Measurements from ENCODE around the gene SMYD3. TPM values are rescaled to one million over a fixed set of nuclear protein-coding genes. Genes with fewer than 3 reads are reported as not detected.

The SMYD3 gene
- total RNA-seq, 1 donor from 2014 or later = 35.4 TPM

DNA sequence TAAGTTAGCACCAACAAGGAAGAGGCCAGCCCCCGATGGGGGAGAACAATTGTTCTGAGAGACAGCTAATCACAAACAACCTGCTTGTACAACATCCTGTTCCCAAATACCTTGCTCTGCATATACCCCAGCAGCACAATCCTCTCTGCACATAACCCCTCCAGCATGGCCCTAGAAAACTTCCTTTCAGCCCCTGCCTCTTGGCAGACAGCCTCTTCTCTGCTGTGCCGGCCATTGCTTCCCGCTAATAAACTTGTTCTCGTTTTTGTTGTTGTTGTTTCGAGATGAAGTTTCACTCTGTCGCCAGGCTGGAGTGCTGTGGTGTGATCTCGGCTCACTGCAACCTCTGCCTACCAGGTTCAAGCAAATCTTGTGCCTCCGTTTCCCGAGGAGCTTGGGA, 392.7 kb downstream of the SMYD3 start:
- H3K9me3 Mint-ChIP-seq (ENCODE audit: unreplicated experiment) = no peaks in the 10 kb centered on the region
- H3K4me1 Mint-ChIP-seq (ENCODE audit: low read depth, unreplicated experiment) = no peaks in the 10 kb centered on the region
- H3K4me3 Mint-ChIP-seq (ENCODE audit: unreplicated experiment) = no peak overlapping the region
- TF ChIP-seq, protein P1, sequence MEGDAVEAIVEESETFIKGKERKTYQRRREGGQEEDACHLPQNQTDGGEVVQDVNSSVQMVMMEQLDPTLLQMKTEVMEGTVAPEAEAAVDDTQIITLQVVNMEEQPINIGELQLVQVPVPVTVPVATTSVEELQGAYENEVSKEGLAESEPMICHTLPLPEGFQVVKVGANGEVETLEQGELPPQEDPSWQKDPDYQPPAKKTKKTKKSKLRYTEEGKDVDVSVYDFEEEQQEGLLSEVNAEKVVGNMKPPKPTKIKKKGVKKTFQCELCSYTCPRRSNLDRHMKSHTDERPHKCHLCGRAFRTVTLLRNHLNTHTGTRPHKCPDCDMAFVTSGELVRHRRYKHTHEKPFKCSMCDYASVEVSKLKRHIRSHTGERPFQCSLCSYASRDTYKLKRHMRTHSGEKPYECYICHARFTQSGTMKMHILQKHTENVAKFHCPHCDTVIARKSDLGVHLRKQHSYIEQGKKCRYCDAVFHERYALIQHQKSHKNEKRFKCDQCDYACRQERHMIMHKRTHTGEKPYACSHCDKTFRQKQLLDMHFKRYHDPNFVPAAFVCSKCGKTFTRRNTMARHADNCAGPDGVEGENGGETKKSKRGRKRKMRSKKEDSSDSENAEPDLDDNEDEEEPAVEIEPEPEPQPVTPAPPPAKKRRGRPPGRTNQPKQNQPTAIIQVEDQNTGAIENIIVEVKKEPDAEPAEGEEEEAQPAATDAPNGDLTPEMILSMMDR (IDR thresholded peaks at IDR 0.05; ENCODE audit: partially characterized antibody, unreplicated experiment) = no peak
- DNase-seq = no peak
- H3K27ac Mint-ChIP-seq (ENCODE audit: unreplicated experiment) = no peak overlapping the region
- no peaks in the 10 kb centered on the region for H3K27me3 Mint-ChIP-seq (ENCODE audit: unreplicated experiment)
- H3K36me3 Mint-ChIP-seq (ENCODE audit: unreplicated experiment) = no peaks in the 10 kb centered on the region

DNA sequence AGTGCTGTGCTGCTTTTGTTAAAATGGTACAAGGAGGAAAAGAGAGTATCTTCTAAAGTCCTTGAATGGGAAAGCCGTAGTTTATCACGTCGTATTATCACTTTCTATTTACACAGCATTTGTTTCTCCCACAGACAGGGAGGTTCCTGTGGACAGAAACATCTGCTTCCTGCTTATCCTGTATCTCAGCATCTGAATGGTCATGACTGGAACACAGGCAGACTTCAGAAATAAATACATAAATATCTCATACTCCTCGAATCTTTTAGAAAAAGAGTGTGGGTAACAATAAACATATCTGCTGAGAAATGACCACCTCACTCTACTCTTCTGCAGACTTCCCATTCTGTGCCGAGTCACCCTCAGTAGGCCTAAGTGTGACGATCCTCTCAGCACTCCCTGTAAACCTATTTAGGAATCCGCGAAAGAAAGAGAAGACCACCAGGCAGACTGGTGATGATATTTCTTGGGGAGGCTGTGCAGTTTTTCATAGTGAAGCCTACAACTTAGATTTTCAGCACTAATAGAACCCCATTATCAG, 393.5 kb downstream of the SMYD3 start:
- Mint-ChIP-seq H3K4me3 (ENCODE audit: unreplicated experiment) (no peak overlapping the region), H3K36me3 (ENCODE audit: unreplicated experiment) (no peaks in the 10 kb centered on the region), H3K9me3 (ENCODE audit: unreplicated experiment) (no peaks in the 10 kb centered on the region), H3K4me1 (ENCODE audit: low read depth, unreplicated experiment) (no peaks in the 10 kb centered on the region), H3K27ac (ENCODE audit: unreplicated experiment) (no peak overlapping the region), H3K27me3 (ENCODE audit: unreplicated experiment) (no peaks in the 10 kb centered on the region)
- TF ChIP-seq, protein P1 (IDR thresholded peaks at IDR 0.05; ENCODE audit: partially characterized antibody, unreplicated experiment) = no peak
- DNase-seq = no peak

DNA sequence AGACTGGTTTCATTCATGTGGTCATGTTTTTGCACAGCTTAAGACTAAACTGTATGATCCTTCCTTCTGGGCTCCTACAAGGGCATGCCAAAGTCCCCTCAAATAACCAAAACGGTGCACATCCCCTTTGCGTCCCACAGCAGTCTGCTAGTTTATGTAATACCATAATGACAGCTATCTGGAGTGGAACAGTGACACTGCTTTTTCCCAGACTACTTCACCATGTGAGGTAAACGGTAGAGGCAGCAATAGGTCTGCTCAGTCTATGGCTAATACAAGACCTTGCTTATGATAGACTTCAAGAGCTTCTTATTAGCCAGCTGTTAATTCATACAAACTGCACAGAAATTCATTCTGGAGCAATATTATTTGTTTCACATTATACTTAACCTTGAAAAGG, 395.5 kb downstream of the SMYD3 start:
- Mint-ChIP-seq H3K27ac (ENCODE audit: unreplicated experiment) (no peak overlapping the region), H3K27me3 (ENCODE audit: unreplicated experiment) (no peaks in the 10 kb centered on the region), H3K4me1 (ENCODE audit: low read depth, unreplicated experiment) (peaks cover 2% of the 10 kb centered on the region)

DNA sequence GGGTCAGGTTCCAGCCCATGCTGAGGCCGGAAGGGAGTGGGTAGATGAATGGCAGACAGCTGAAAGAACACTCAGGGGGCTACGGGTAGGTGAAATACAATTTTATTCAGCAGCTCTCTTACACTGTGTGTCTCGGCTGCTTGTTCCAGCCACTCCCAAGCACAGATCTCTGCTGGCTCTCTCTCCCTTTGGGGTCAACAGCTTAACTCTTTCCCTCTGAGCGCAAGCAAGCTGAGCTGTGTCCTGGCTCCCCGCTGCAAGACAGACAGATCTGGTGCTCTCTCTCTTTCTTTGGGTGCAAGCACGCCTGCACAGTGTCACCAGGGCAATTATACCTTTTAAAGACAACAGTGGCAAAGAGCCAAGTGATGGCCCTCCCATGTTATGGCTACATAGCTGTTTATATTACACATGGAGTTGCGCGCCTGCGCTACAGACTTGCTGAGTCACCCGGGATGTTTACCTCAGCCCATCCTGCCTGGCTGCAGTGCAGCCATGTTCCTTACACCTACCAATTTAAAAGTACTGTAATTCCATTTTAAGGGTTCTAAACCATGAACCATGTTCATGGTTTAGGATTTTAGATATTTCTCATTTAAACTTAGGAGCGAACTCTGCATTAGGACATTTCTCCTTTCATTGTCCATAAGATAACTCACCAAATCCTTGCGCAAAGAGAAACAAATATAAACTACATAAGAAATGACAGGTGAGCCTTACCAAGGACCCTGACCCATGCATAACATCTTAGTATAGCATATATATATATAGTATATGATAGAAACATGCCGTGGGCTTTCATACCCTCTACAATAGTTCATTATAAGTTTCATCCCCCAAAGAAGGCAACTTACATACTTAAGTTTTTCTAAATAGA, 396.5 kb downstream of the SMYD3 start:
- peaks cover 2% of the 10 kb centered on the region for H3K4me1 Mint-ChIP-seq (ENCODE audit: low read depth, unreplicated experiment)
- H3K4me3 Mint-ChIP-seq (ENCODE audit: unreplicated experiment) = no peak overlapping the region
- no peaks in the 10 kb centered on the region for H3K9me3 Mint-ChIP-seq (ENCODE audit: unreplicated experiment)
- no peaks in the 10 kb centered on the region for H3K36me3 Mint-ChIP-seq (ENCODE audit: unreplicated experiment)
- TF ChIP-seq, protein P1 (IDR thresholded peaks at IDR 0.05; ENCODE audit: partially characterized antibody, unreplicated experiment) = no peak
- no peak overlapping the region for H3K27ac Mint-ChIP-seq (ENCODE audit: unreplicated experiment)
- DNase-seq = no peak
- no peaks in the 10 kb centered on the region for H3K27me3 Mint-ChIP-seq (ENCODE audit: unreplicated experiment)

More for the DNA sequence above, 395.5 kb downstream of the SMYD3 start:
- Mint-ChIP-seq H3K4me3 (ENCODE audit: unreplicated experiment) (no peak overlapping the region), H3K36me3 (ENCODE audit: unreplicated experiment) (no peaks in the 10 kb centered on the region), H3K9me3 (ENCODE audit: unreplicated experiment) (no peaks in the 10 kb centered on the region)
- DNase-seq = no peak
- TF ChIP-seq, protein P1 (IDR thresholded peaks at IDR 0.05; ENCODE audit: partially characterized antibody, unreplicated experiment) = no peak
